Measurements from ENCODE around the gene TRAF1.

DNA sequence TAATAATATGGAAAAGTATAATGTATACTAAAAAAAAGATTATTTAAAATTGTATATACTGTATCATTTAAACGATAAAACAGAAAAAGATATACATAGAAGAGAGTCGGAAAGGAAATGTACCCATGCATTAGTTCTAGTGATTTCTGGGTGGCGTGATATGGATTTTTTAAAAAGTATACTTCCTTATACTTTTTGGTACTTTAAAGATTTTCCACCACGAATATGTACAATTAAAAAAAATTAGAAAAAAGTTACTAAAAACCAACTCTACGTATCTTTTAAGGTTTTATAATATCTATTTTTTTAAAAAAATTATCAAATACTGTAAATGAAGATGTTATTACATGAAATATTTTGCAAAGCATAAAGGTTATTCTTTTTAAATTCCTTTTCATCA lies 61.9 kb downstream of the TRAF1 start:
- TF ChIP-seq, protein P1, sequence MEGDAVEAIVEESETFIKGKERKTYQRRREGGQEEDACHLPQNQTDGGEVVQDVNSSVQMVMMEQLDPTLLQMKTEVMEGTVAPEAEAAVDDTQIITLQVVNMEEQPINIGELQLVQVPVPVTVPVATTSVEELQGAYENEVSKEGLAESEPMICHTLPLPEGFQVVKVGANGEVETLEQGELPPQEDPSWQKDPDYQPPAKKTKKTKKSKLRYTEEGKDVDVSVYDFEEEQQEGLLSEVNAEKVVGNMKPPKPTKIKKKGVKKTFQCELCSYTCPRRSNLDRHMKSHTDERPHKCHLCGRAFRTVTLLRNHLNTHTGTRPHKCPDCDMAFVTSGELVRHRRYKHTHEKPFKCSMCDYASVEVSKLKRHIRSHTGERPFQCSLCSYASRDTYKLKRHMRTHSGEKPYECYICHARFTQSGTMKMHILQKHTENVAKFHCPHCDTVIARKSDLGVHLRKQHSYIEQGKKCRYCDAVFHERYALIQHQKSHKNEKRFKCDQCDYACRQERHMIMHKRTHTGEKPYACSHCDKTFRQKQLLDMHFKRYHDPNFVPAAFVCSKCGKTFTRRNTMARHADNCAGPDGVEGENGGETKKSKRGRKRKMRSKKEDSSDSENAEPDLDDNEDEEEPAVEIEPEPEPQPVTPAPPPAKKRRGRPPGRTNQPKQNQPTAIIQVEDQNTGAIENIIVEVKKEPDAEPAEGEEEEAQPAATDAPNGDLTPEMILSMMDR (IDR thresholded peaks at IDR 0.05): no peak
- TF ChIP-seq POLR2A (IDR thresholded peaks at IDR 0.05) (no peak), POLR2AphosphoS5 (IDR thresholded peaks at IDR 0.05) (no peak)

All from breast epithelium (tissue), 3 donors.